ENCODE data around the gene IL18BP. TPM values are rescaled to one million over a fixed set of nuclear protein-coding genes. Genes with fewer than 3 reads are reported as not detected.
A peak's percentile ranks its signal among the peaks of the same experiment; 100 is the strongest.

The IL18BP gene
- total RNA-seq, 1 experiment from 2014 or later, result 10.6 TPM

DNA sequence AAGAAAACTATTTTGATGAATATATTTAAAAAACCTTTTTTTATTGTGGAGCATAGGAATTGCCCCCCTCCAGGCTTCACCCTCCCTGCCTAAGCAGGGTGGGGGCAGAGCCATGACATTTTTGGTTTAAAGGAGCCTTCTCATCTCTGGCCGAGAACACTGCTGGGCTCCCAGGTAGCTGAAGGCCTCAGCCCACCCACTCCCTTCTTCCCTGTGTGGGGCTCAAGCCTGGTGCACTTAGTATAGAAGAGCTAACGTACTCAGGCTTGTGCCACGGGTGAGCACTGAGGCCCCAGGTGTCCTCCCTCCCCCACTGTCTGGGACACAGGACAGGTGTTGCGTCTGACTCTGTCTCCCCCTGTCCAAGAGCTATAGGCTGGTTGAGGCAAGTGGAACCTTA, 2.2 kb upstream of the IL18BP start:
- CTCF ChIA-PET, result no interaction called here
- intact Hi-C loops (cut with micrococcal nuclease; ENCODE audit: unreplicated experiment), result no loop called here
- POLR2A ChIA-PET (ENCODE audit: low non-redundant PET), result interaction anchor here (0.5 to 0.7 kb wide), 3 partner anchors 44 to 576 kb away, joined by 3 to 6 read pairs (median 3); no protein-coding TSS in a partner anchor
- TF ChIP-seq EZH2 (IDR thresholded peaks at IDR 0.05; ENCODE audit: borderline replicate concordance, low read depth, low read length, poor library complexity, severe bottlenecking), result no peak
- TF ChIP-seq, protein P1, sequence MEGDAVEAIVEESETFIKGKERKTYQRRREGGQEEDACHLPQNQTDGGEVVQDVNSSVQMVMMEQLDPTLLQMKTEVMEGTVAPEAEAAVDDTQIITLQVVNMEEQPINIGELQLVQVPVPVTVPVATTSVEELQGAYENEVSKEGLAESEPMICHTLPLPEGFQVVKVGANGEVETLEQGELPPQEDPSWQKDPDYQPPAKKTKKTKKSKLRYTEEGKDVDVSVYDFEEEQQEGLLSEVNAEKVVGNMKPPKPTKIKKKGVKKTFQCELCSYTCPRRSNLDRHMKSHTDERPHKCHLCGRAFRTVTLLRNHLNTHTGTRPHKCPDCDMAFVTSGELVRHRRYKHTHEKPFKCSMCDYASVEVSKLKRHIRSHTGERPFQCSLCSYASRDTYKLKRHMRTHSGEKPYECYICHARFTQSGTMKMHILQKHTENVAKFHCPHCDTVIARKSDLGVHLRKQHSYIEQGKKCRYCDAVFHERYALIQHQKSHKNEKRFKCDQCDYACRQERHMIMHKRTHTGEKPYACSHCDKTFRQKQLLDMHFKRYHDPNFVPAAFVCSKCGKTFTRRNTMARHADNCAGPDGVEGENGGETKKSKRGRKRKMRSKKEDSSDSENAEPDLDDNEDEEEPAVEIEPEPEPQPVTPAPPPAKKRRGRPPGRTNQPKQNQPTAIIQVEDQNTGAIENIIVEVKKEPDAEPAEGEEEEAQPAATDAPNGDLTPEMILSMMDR (conservative IDR thresholded peaks at IDR 0.05; ENCODE audit: low read depth, low read length), result no peak
- no peak for DNase-seq (ENCODE audit: low spot score)
- Histone ChIP-seq H3K27me3 (replicated peaks; ENCODE audit: insufficient read depth, low read depth, low read length, poor library complexity) (no peaks in the 10 kb centered on the region), H3K27ac (ENCODE audit: low read depth, low read length, poor library complexity, severe bottlenecking) (no peak overlapping the region), H3K9me3 (ENCODE audit: low read depth, low read length, poor library complexity, severe bottlenecking) (no peaks in the 10 kb centered on the region), H3K4me1 (ENCODE audit: insufficient read depth, low read length, poor library complexity, severe bottlenecking) (no peaks in the 10 kb centered on the region), H3K36me3 (ENCODE audit: insufficient read depth, low read length, poor library complexity, severe bottlenecking) (peaks cover 9% of the 10 kb centered on the region), H3K4me3 (ENCODE audit: low read depth, low read length, poor library complexity, severe bottlenecking) (no peak overlapping the region)
- no TSS peak for BruUV-seq (replicated peaks)

DNA sequence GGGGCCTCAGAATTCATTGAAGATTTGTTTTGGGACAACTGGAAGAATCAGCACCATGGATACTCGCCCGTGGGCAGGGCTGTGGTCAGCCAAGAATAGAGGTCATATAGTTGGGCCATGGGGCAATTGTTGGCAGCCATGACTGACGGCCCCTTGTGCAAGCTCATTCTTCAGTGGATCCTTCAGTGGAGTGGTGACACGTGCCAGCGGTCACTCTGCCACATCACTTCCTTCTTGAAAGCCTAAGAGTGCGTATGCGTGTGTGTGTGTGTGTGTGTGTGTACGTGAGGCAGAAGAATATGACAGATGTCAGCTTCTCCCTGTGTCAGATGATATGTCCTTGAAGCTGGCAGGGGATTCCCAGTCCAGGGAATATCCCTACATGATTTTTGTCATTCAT, 1.8 kb upstream of the IL18BP start:
- BruUV-seq (replicated peaks), result TSS peak; percentile 20
- Histone ChIP-seq H3K36me3 (ENCODE audit: insufficient read depth, low read length, poor library complexity, severe bottlenecking) (peaks cover 12% of the 10 kb centered on the region), H3K27me3 (replicated peaks; ENCODE audit: insufficient read depth, low read depth, low read length, poor library complexity) (no peaks in the 10 kb centered on the region), H3K4me1 (ENCODE audit: insufficient read depth, low read length, poor library complexity, severe bottlenecking) (no peaks in the 10 kb centered on the region), H3K9me3 (ENCODE audit: low read depth, low read length, poor library complexity, severe bottlenecking) (no peaks in the 10 kb centered on the region), H3K4me3 (ENCODE audit: low read depth, low read length, poor library complexity, severe bottlenecking) (no peak overlapping the region), H3K27ac (ENCODE audit: low read depth, low read length, poor library complexity, severe bottlenecking) (no peak overlapping the region)
- ChIA-PET POLR2A (ENCODE audit: low non-redundant PET) (interaction anchor here (0.5 to 0.7 kb wide), 3 partner anchors 44 to 577 kb away, joined by 3 to 6 read pairs (median 3); no protein-coding TSS in a partner anchor), CTCF (no interaction called here)
- intact Hi-C loops (cut with micrococcal nuclease; ENCODE audit: unreplicated experiment), result no loop called here
- DNase-seq (ENCODE audit: low spot score), result no peak
- no peak for TF ChIP-seq EZH2 (IDR thresholded peaks at IDR 0.05; ENCODE audit: borderline replicate concordance, low read depth, low read length, poor library complexity, severe bottlenecking)
- TF ChIP-seq, protein P1 (conservative IDR thresholded peaks at IDR 0.05; ENCODE audit: low read depth, low read length), result no peak

DNA sequence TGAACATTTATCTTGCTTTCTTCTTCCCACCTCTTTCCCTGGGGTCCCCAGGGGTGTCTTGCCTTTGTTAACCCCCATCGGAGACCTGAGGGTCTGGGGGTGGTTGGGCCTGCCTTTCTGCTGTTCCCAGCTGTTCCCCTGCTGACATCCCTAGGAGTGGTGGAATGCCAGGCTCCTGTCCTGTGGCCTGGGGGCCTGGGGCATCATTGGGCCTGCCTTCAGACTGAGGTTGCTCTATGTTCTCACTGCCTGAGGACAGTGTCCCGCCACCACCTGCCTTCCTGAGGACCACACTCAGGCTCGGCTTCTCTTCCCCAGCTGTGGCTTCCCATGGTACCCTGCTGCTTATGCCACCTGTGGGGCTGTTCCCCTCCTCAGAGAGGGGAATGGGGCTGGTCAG, 1.1 kb upstream of the IL18BP start:
- Histone ChIP-seq H3K27ac (ENCODE audit: low read depth, low read length, poor library complexity, severe bottlenecking) (no peak overlapping the region), H3K36me3 (ENCODE audit: insufficient read depth, low read length, poor library complexity, severe bottlenecking) (peaks cover 19% of the 10 kb centered on the region), H3K9me3 (ENCODE audit: low read depth, low read length, poor library complexity, severe bottlenecking) (no peaks in the 10 kb centered on the region), H3K4me3 (ENCODE audit: low read depth, low read length, poor library complexity, severe bottlenecking) (no peak overlapping the region), H3K27me3 (replicated peaks; ENCODE audit: insufficient read depth, low read depth, low read length, poor library complexity) (no peaks in the 10 kb centered on the region), H3K4me1 (ENCODE audit: insufficient read depth, low read length, poor library complexity, severe bottlenecking) (no peaks in the 10 kb centered on the region)
- CTCF ChIA-PET, result no interaction called here
- no peak for DNase-seq (ENCODE audit: low spot score)
- no peak for TF ChIP-seq EZH2 (IDR thresholded peaks at IDR 0.05; ENCODE audit: borderline replicate concordance, low read depth, low read length, poor library complexity, severe bottlenecking)
- TF ChIP-seq, protein P1 (conservative IDR thresholded peaks at IDR 0.05; ENCODE audit: low read depth, low read length), result no peak
- POLR2A ChIA-PET (ENCODE audit: low non-redundant PET), result no interaction called here
- no TSS peak for BruUV-seq (replicated peaks)
- intact Hi-C loops (cut with micrococcal nuclease; ENCODE audit: unreplicated experiment), result no loop called here

Data from A673 (cell line).